ENCODE measurements around the gene CORO2B. TPM values are rescaled to one million over a fixed set of nuclear protein-coding genes. Genes with fewer than 3 reads are reported as not detected.
"Not testable (repeated sequence)": the region's sequence is repeated elsewhere in the genome, so short reads cannot be mapped to it uniquely, and the experiment has no call there.

The CORO2B gene
- polyA plus RNA-seq, 1 donor = 5.4 TPM

GRCh38 chr15:68601206-68602197, 22.7 kb downstream of the CORO2B start:
- no peak overlapping the region for H3K27ac ChIP-seq (ENCODE audit: low read length)
- H3K4me3 ChIP-seq (ENCODE audit: low read length) = no peak overlapping the region
- no peaks in the 10 kb centered on the region for H3K36me3 ChIP-seq (ENCODE audit: control insufficient read depth, insufficient read depth, low read length)
- H3K9me3 ChIP-seq (ENCODE audit: control insufficient read depth, low read depth, low read length) = no peaks in the 10 kb centered on the region
- peaks cover 3% of the 10 kb centered on the region for H3K4me1 ChIP-seq (ENCODE audit: control insufficient read depth, insufficient read depth, low read length)
- no CpG with 5 or more reads among the region's 23 CpGs for WGBS (ENCODE audit: insufficient coverage, low lambda C conversion rate)
- H3K27me3 ChIP-seq (ENCODE audit: control insufficient read depth, insufficient read depth, low read length) = peaks cover 6% of the 10 kb centered on the region
- DNase-seq = no peak

- peaks cover 3% of the 10 kb centered on the region for H3K4me1 ChIP-seq (ENCODE audit: control insufficient read depth, insufficient read depth, low read length)
- H3K9me3 ChIP-seq (ENCODE audit: control insufficient read depth, low read depth, low read length) = peaks cover 3% of the 10 kb centered on the region
- no peak overlapping the region for H3K27ac ChIP-seq (ENCODE audit: low read length)
- peaks cover 4% of the 10 kb centered on the region for H3K27me3 ChIP-seq (ENCODE audit: control insufficient read depth, insufficient read depth, low read length)
- 33% methylated on average over 1 of the region's 11 CpGs for WGBS (ENCODE audit: insufficient coverage, low lambda C conversion rate)
- no peak for DNase-seq
- H3K36me3 ChIP-seq (ENCODE audit: control insufficient read depth, insufficient read depth, low read length) = no peaks in the 10 kb centered on the region
- no peak overlapping the region for H3K4me3 ChIP-seq (ENCODE audit: low read length)
Measured at GRCh38 chr15:68602459-68603215, 23.8 kb downstream of the CORO2B start.

- no peaks in the 10 kb centered on the region for H3K36me3 ChIP-seq (ENCODE audit: control insufficient read depth, insufficient read depth, low read length)
- H3K27me3 ChIP-seq (ENCODE audit: control insufficient read depth, insufficient read depth, low read length) = peaks cover 4% of the 10 kb centered on the region
- H3K4me1 ChIP-seq (ENCODE audit: control insufficient read depth, insufficient read depth, low read length) = peaks cover 5% of the 10 kb centered on the region
- H3K4me3 ChIP-seq (ENCODE audit: low read length) = no peak overlapping the region
- no CpG with 5 or more reads among the region's 5 CpGs for WGBS (ENCODE audit: insufficient coverage, low lambda C conversion rate)
- H3K9me3 ChIP-seq (ENCODE audit: control insufficient read depth, low read depth, low read length) = peaks cover 3% of the 10 kb centered on the region
- no peak for DNase-seq
- H3K27ac ChIP-seq (ENCODE audit: low read length) = no peak overlapping the region
Measured at GRCh38 chr15:68603216-68603595, 24.4 kb downstream of the CORO2B start.

GRCh38 chr15:68603951-68604350, 25.2 kb downstream of the CORO2B start:
- peaks cover 3% of the 10 kb centered on the region for H3K9me3 ChIP-seq (ENCODE audit: control insufficient read depth, low read depth, low read length)
- no peak for DNase-seq
- no peaks in the 10 kb centered on the region for H3K36me3 ChIP-seq (ENCODE audit: control insufficient read depth, insufficient read depth, low read length)
- H3K4me3 ChIP-seq (ENCODE audit: low read length) = no peak overlapping the region
- peaks cover 10% of the 10 kb centered on the region for H3K4me1 ChIP-seq (ENCODE audit: control insufficient read depth, insufficient read depth, low read length)
- H3K27me3 ChIP-seq (ENCODE audit: control insufficient read depth, insufficient read depth, low read length) = peaks cover 4% of the 10 kb centered on the region
- H3K27ac ChIP-seq (ENCODE audit: low read length) = no peak overlapping the region
- WGBS (ENCODE audit: insufficient coverage, low lambda C conversion rate) = 80% methylated on average over 5 of the region's 9 CpGs

GRCh38 chr15:68604840-68605478, 26.2 kb downstream of the CORO2B start:
- WGBS (ENCODE audit: insufficient coverage, low lambda C conversion rate) = 89% methylated on average over 3 of the region's 10 CpGs
- not testable (repeated sequence) for H3K36me3 ChIP-seq (ENCODE audit: control insufficient read depth, insufficient read depth, low read length); DNase-seq; H3K27ac ChIP-seq (ENCODE audit: low read length); H3K9me3 ChIP-seq (ENCODE audit: control insufficient read depth, low read depth, low read length); H3K4me3 ChIP-seq (ENCODE audit: low read length); H3K27me3 ChIP-seq (ENCODE audit: control insufficient read depth, insufficient read depth, low read length); H3K4me1 ChIP-seq (ENCODE audit: control insufficient read depth, insufficient read depth, low read length)

GRCh38 chr15:68606375-68606774, 27.6 kb downstream of the CORO2B start:
- no peak for DNase-seq
- peaks cover 7% of the 10 kb centered on the region for H3K4me1 ChIP-seq (ENCODE audit: control insufficient read depth, insufficient read depth, low read length)
- no peaks in the 10 kb centered on the region for H3K36me3 ChIP-seq (ENCODE audit: control insufficient read depth, insufficient read depth, low read length)
- H3K4me3 ChIP-seq (ENCODE audit: low read length) = no peak overlapping the region
- H3K27ac ChIP-seq (ENCODE audit: low read length) = no peak overlapping the region
- WGBS (ENCODE audit: insufficient coverage, low lambda C conversion rate) = no CpG with 5 or more reads among the region's 3 CpGs
- H3K27me3 ChIP-seq (ENCODE audit: control insufficient read depth, insufficient read depth, low read length) = peaks cover 4% of the 10 kb centered on the region
- H3K9me3 ChIP-seq (ENCODE audit: control insufficient read depth, low read depth, low read length) = peaks cover 3% of the 10 kb centered on the region

GRCh38 chr15:68608206-68608843, 29.5 kb downstream of the CORO2B start:
- no peak overlapping the region for H3K27ac ChIP-seq (ENCODE audit: low read length)
- WGBS (ENCODE audit: insufficient coverage, low lambda C conversion rate) = no CpG with 5 or more reads among the region's 8 CpGs
- peaks cover 7% of the 10 kb centered on the region for H3K4me1 ChIP-seq (ENCODE audit: control insufficient read depth, insufficient read depth, low read length)

GRCh38 chr15:68608844-68609232, 30.0 kb downstream of the CORO2B start:
- Histone ChIP-seq H3K36me3 (ENCODE audit: control insufficient read depth, insufficient read depth, low read length) (no peaks in the 10 kb centered on the region), H3K27ac (ENCODE audit: low read length) (no peak overlapping the region), H3K9me3 (ENCODE audit: control insufficient read depth, low read depth, low read length) (peaks cover 3% of the 10 kb centered on the region), H3K4me3 (ENCODE audit: low read length) (no peak overlapping the region), H3K27me3 (ENCODE audit: control insufficient read depth, insufficient read depth, low read length) (no peaks in the 10 kb centered on the region), H3K4me1 (ENCODE audit: control insufficient read depth, insufficient read depth, low read length) (peaks cover 7% of the 10 kb centered on the region)
- DNase-seq = no peak
- WGBS (ENCODE audit: insufficient coverage, low lambda C conversion rate) = 95% methylated on average over 3 of the region's 4 CpGs

More at GRCh38 chr15:68608206-68608843, 29.5 kb downstream of the CORO2B start:
- H3K27me3 ChIP-seq (ENCODE audit: control insufficient read depth, insufficient read depth, low read length) = no peaks in the 10 kb centered on the region
- no peaks in the 10 kb centered on the region for H3K36me3 ChIP-seq (ENCODE audit: control insufficient read depth, insufficient read depth, low read length)
- peaks cover 3% of the 10 kb centered on the region for H3K9me3 ChIP-seq (ENCODE audit: control insufficient read depth, low read depth, low read length)
- DNase-seq = peak in 1 of 2 donors; percentile 34
- no peak overlapping the region for H3K4me3 ChIP-seq (ENCODE audit: low read length)

GRCh38 chr15:68609629-68610028, 30.8 kb downstream of the CORO2B start:
- DNase-seq = no peak
- peaks cover 4% of the 10 kb centered on the region for H3K27me3 ChIP-seq (ENCODE audit: control insufficient read depth, insufficient read depth, low read length)
- H3K4me3 ChIP-seq (ENCODE audit: low read length) = no peak overlapping the region
- H3K27ac ChIP-seq (ENCODE audit: low read length) = no peak overlapping the region
- no CpG with 5 or more reads among the region's 7 CpGs for WGBS (ENCODE audit: insufficient coverage, low lambda C conversion rate)
- no peaks in the 10 kb centered on the region for H3K36me3 ChIP-seq (ENCODE audit: control insufficient read depth, insufficient read depth, low read length)
- peaks cover 7% of the 10 kb centered on the region for H3K4me1 ChIP-seq (ENCODE audit: control insufficient read depth, insufficient read depth, low read length)
- H3K9me3 ChIP-seq (ENCODE audit: control insufficient read depth, low read depth, low read length) = peaks cover 3% of the 10 kb centered on the region

- Histone ChIP-seq H3K27ac (ENCODE audit: low read length) (no peak overlapping the region), H3K4me1 (ENCODE audit: control insufficient read depth, insufficient read depth, low read length) (peaks cover 7% of the 10 kb centered on the region), H3K36me3 (ENCODE audit: control insufficient read depth, insufficient read depth, low read length) (no peaks in the 10 kb centered on the region), H3K4me3 (ENCODE audit: low read length) (no peak overlapping the region), H3K27me3 (ENCODE audit: control insufficient read depth, insufficient read depth, low read length) (peaks cover 14% of the 10 kb centered on the region), H3K9me3 (ENCODE audit: control insufficient read depth, low read depth, low read length) (peaks cover 3% of the 10 kb centered on the region)
- DNase-seq = no peak
- 80% methylated on average over 1 of the region's 8 CpGs for WGBS (ENCODE audit: insufficient coverage, low lambda C conversion rate)
Measured at GRCh38 chr15:68610825-68611224, 32.0 kb downstream of the CORO2B start.

All from large intestine (tissue), 3 donors.